NK-92 treated with Interleukin-12 subunit alpha and Interleukin-12 subunit beta, amount 100 ng/mL, for 24 hours (cell line): ENCODE data around the gene TMEM125.

Experiments
- DNase-seq: peaks from one replicate; lab custom pipeline; 2025; lab: John Stamatoyannopoulos, UW

The TMEM125 gene

GRCh38 chr1:43293896-43294760 lies 24.3 kb downstream of the TMEM125 start:
- no peak for DNase-seq

DNA sequence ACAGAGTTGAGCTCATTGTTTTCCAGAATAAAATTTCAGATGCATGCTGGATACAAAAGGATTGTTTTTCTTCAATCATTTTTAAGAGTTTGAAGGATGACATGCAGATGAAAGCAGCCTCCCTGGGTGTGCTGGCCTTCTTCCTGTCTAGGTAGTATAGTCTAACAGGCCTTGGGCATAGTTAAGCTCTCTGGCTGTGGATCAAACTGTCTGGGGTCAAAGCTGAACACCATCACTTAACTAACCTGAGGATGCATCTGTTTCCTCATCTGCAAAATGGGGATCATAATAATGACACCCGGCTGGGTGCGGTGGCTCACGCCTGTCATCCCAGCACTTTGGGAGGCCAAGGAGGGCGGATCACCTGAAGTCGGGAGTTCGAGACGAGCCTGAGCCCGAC lies 25.0 kb downstream of the TMEM125 start:
- DNase-seq, result no peak

DNA sequence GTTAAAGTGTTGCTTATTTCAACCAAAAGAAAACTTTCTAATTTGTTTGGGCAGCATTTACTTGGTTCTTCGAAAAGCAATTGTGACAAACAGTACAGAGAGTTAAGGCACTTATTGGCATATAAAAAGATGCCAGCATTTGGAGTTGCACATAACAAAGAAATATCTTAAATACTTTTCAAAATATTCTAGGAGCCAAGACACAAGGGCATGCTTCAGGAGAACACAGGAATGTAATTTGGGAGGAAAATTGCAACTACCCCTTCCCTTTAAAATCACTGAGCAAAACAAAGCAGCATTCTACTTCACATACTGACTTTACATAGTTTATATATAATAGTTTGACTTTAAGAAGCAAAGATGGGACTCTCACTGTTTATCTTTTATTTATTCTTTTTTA lies 26.4 kb downstream of the TMEM125 start:
- DNase-seq, result no peak

DNA sequence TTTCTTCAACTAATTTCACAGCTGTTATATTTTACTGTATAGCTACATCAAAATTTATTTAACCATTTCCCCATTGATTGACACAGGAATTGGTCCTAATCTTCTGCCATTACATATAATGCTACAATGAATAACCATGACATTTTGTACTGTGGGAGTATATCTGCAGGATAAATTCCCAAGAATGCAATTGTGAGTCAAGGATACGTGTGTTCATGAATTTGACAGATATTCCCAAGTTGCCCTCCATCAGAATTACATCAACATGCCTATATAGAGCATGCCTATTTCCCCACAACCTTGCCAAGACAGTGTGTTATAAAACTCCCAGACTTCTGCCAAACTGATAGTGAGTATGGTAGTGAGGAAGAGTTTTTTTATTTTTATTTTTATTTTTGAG lies 28.3 kb downstream of the TMEM125 start:
- DNase-seq, result no peak

DNA sequence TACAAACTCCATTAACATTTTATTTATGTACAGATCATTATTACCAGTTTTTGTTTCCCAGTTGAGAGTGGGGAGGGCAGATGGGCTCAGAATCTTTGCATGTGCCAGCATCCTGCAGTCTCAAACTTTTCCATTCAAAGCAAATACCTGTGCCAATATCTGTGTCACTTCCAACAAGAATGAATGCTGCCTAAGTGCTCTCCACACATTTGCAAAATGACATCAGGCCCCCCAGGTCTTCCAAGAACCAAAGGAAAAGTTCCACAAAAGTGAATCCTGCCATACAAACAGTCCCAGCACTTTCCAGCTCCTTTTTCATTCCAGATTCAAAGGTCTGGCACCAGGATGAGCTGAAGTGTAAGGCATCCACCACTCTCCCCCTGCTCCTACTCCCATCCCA lies 29.3 kb downstream of the TMEM125 start:
- no peak for DNase-seq

GRCh38 chr1:43300378-43301094 lies 30.8 kb downstream of the TMEM125 start, which contains the start of gene TIE1:
Gene TIE1, plus strand, starts transcription at chr1:43300982. Its CDS starts 90 bp downstream, at chr1:43301072.
- no peak for DNase-seq

DNA sequence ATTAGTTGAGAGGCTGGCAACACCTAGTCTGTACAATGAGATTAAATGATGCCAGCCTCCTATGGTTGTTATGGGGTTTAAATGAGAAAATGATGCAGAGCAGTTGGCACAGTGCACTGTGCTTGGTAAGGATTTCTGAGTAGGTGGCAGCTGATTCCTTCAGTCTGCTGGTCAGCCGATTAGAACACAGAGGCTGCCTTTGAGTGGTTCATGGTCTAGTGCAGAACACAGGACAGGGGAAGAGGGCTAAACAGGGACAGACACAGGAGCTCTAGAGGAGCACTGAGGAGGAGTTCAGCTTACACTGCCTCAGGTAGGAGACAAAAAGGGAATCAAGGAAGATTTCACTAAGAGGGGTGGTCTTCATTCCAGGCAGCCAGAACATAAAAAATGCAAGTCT lies 32.4 kb downstream of the TMEM125 start:
- no peak for DNase-seq

- no peak for DNase-seq
These were observed 33.1 kb downstream of the TMEM125 start for GRCh38 chr1:43302721-43303470.

DNA sequence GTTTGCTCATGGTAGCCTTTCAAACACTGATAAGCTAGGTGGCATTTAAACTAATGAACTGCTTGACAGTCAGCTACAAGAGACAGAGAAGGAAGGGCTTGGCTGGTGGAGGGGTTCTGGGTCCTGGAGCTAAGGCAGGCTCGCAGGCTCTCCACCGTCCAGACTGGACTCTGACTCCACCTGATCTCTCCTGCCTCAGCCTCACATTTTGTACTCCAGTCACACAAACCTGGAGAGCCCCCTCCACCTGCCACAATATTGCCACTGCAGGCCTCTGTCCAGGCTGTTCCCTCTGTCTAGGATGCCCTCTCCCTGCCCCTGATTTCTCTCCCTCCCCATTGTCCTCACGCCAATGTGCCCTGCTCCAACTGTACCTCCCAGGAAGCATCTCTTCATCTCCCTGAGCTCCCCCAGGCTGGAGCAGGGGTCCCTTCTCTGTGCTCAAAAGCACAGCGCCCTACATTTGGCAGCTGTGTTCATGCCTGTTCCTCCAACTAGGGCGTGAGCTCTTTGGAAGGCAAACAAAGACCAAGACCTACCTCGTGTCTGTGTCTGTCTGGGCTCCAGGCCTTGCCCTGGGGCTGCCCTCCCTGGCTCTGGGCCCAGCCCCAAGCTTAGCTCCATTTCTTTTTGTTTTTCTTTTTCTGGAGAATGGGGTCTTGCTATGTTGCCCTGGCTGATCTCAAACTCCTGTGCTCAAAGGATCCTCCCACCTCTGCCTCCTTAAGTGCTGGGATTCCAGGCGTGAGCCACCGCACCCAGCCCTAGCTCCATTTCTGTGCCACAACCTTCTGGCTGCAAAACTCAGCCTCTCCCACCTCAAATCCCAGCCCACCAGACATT lies 33.9 kb downstream of the TMEM125 start:
- DNase-seq, result no peak

GRCh38 chr1:43304314-43304681 lies 34.5 kb downstream of the TMEM125 start:
- DNase-seq, result no peak

- no peak for DNase-seq
These were observed 35.1 kb downstream of the TMEM125 start for GRCh38 chr1:43304771-43305300.

GRCh38 chr1:43305461-43305860 lies 35.7 kb downstream of the TMEM125 start:
- no peak for DNase-seq

DNA sequence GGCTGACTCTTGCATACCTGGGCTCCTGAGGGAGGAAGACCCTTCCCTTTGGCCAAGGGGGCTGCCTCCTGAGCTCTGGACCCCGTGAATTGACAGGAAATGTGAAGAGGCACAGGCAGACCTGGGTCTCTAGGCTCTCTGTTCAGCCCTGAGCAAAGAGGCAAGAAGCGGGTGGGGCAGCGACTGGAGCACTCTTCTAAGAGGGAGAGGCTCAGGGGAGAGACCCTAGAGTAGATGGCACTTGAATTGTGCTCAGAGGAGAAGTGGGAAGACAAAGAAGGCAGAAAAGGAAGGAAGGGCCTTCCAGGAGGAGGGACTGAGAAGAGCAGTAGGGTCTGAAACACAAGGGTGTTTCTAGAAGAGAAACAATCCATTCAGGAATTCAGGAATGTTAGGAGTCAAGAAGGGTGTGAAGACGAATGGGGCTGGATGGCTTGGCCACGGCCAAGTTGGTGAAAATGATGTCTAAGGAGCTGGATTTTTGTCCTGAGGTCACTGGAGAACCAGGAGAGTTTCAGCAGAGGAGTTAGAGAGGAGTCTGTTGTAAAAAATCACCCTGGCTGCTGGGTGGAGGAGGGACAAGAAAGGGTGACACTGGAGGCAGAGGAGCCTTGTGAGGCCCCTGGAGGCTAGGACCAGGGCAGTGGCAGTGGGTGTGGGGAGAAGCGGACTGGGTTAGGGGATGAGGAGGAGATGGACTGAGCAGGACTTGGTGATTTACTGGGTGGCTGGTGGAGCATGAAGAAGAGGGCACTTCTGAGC lies 36.3 kb downstream of the TMEM125 start:
- DNase-seq, result no peak

DNA sequence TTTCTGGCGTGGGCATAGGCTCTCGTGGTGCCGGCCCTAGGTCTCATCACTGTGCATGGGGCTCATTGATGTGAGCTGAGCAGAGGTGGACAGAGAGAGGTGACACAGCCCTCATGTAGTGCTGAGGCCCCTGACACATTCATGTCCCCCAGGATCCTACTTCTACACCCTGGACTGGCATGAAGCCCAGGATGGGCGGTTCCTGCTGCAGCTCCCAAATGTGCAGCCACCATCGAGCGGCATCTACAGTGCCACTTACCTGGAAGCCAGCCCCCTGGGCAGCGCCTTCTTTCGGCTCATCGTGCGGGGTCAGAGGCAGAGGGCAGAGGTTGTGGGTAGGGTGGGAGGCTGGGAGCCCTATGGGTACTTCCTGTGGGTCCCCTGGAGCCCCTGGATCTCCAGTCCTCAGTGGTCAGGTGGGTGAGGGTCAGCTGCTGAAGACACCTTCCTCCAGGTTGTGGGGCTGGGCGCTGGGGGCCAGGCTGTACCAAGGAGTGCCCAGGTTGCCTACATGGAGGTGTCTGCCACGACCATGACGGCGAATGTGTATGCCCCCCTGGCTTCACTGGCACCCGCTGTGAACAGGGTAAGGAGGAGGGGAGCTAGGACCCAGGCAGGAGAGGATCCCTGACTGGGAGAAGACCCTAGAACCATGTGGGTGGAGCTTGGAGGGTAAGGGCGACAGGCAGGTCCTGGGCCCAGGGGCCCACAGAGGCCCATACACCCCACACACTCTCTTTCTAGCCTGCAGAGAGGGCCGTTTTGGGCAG lies 37.1 kb downstream of the TMEM125 start:
- DNase-seq, result no peak

- no peak for DNase-seq
These were observed 37.8 kb downstream of the TMEM125 start for GRCh38 chr1:43307458-43308158.

- no peak for DNase-seq
These were observed 39.0 kb downstream of the TMEM125 start for GRCh38 chr1:43308635-43309404.

DNA sequence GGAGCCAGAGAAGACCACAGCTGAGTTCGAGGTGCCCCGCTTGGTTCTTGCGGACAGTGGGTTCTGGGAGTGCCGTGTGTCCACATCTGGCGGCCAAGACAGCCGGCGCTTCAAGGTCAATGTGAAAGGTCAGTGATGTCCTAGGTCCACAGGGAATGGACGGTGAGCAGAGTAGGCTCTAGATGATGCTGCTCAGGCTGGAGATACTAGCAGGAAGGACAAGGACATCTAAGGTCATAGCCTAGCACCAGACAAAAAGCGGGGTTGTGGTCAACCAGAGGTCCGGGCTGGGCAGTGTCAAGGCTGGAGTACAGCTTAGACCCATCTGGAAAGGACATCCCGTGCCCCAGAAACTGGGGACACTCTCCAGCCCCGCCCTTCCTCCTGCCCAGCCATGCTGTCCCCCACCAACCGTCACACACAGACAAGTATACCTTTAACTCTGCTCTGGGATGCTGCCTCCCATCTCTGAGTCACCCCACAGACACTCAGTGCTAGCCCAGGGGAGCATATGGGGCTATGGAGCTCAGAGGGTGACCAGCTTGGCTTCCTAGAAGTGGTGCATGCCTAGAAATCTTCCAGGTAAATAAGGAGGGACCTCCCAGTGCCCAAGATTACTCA lies 39.7 kb downstream of the TMEM125 start:
- DNase-seq, result no peak

GRCh38 chr1:43311521-43311920 lies 41.7 kb downstream of the TMEM125 start:
- DNase-seq, result no peak
